HG02870 (cell line): ENCODE measurements around the gene DTX3.
"Not testable (repeated sequence)": the region's sequence is repeated elsewhere in the genome, so short reads cannot be mapped to it uniquely, and the experiment has no call there.

Experiments
- ATAC-seq: cut with Tn5 transposase; IDR thresholded peaks from one replicate; pipeline ENCODE4 v1.9.1; 2021; ENCODE audit warnings: mild to moderate bottlenecking, moderate library complexity; ENCODE audit not compliant: unreplicated experiment

DTX3 gene

GRCh38 chr12:57631566-57632072 lies 27.0 kb downstream of the DTX3 start:
- no peak for ATAC-seq

GRCh38 chr12:57632073-57632957 lies 27.7 kb downstream of the DTX3 start:
- ATAC-seq: no peak

GRCh38 chr12:57632958-57633840 lies 28.6 kb downstream of the DTX3 start, which contains the start of gene B4GALNT1:
Gene B4GALNT1 (minus strand): TSS chr12:57633201. CDS start chr12:57632132, 1,069 bp downstream.
- ATAC-seq: peak; percentile 67

- not testable (repeated sequence) for ATAC-seq
These were observed 32.1 kb downstream of the DTX3 start for GRCh38 chr12:57636731-57637130.

- no peak for ATAC-seq
These were observed 32.7 kb downstream of the DTX3 start for GRCh38 chr12:57637364-57637763.

- no peak for ATAC-seq
These were observed 33.5 kb downstream of the DTX3 start for GRCh38 chr12:57638096-57638495.

- no peak for ATAC-seq
These were observed 35.8 kb downstream of the DTX3 start for GRCh38 chr12:57640175-57641042.

- no peak for ATAC-seq
These were observed 37.2 kb downstream of the DTX3 start for GRCh38 chr12:57641699-57642442.

- not testable (repeated sequence) for ATAC-seq
These were observed 41.5 kb downstream of the DTX3 start for GRCh38 chr12:57645990-57646658.

- not testable (repeated sequence) for ATAC-seq
These were observed 42.0 kb downstream of the DTX3 start for GRCh38 chr12:57646659-57647049.

GRCh38 chr12:57654042-57654441 lies 49.4 kb downstream of the DTX3 start:
- ATAC-seq: no peak

GRCh38 chr12:57655541-57656240 lies 51.1 kb downstream of the DTX3 start:
- no peak for ATAC-seq

- ATAC-seq: not testable (repeated sequence)
These were observed 51.8 kb downstream of the DTX3 start for GRCh38 chr12:57656408-57656807.

- ATAC-seq: no peak
These were observed 53.1 kb downstream of the DTX3 start for GRCh38 chr12:57657744-57658143.

- ATAC-seq: no peak
These were observed 54.3 kb downstream of the DTX3 start for GRCh38 chr12:57658890-57659289.
